HG02840 (cell line): ENCODE results near the gene PRDM1.
A peak's percentile ranks its signal among the peaks of the same experiment; 100 is the strongest.

Experiments used
- ATAC-seq: cut with Tn5 transposase; IDR thresholded peaks from one replicate; pipeline ENCODE4 v1.9.1; 2021; ENCODE audit warnings: mild to moderate bottlenecking, moderate library complexity, moderate number of reproducible peaks; ENCODE audit not compliant: unreplicated experiment, low FRiP score

PRDM1 gene

GRCh38 chr6:106069478-106069877 lies 16.7 kb upstream of the PRDM1 start:
- no peak for ATAC-seq

- ATAC-seq, result no peak
Observed at GRCh38 chr6:106070636-106071035, 15.5 kb upstream of the PRDM1 start.

- ATAC-seq, result no peak
Observed at GRCh38 chr6:106072501-106073090, 13.5 kb upstream of the PRDM1 start.

- no peak for ATAC-seq
Observed at GRCh38 chr6:106074146-106074545, 12.0 kb upstream of the PRDM1 start.

GRCh38 chr6:106076139-106076538 lies 10.0 kb upstream of the PRDM1 start:
- no peak for ATAC-seq

GRCh38 chr6:106077170-106077569 lies 9.0 kb upstream of the PRDM1 start:
- ATAC-seq, result no peak

GRCh38 chr6:106077881-106078280 lies 8.3 kb upstream of the PRDM1 start:
- no peak for ATAC-seq

- no peak for ATAC-seq
Observed at GRCh38 chr6:106079961-106080762, 6.0 kb upstream of the PRDM1 start.

GRCh38 chr6:106080763-106081095 lies 5.4 kb upstream of the PRDM1 start:
- ATAC-seq, result no peak

- no peak for ATAC-seq
Observed at GRCh38 chr6:106081715-106082114, 4.4 kb upstream of the PRDM1 start.

- no peak for ATAC-seq
Observed at GRCh38 chr6:106082735-106083398, 3.3 kb upstream of the PRDM1 start.

- no peak for ATAC-seq
Observed at GRCh38 chr6:106083618-106084017, 2.5 kb upstream of the PRDM1 start.

- ATAC-seq, result peak; percentile 69
Observed at GRCh38 chr6:106084106-106084988, 1.8 kb upstream of the PRDM1 start.

GRCh38 chr6:106084989-106085691 lies 996 bp upstream of the PRDM1 start:
- no peak for ATAC-seq

GRCh38 chr6:106085692-106085983 lies 498 bp upstream of the PRDM1 start:
- ATAC-seq, result no peak

GRCh38 chr6:106086814-106087175 lies 659 bp downstream of the PRDM1 start:
- no peak for ATAC-seq

- ATAC-seq, result no peak
Observed at GRCh38 chr6:106087548-106088325, 1.6 kb downstream of the PRDM1 start.

- no peak for ATAC-seq
Observed at GRCh38 chr6:106090001-106090400, 3.9 kb downstream of the PRDM1 start.

- no peak for ATAC-seq
Observed at GRCh38 chr6:106092279-106092678, 6.1 kb downstream of the PRDM1 start.
